Measurements from ENCODE around the gene RAB10. TPM values are rescaled to one million over a fixed set of nuclear protein-coding genes. Genes with fewer than 3 reads are reported as not detected.

Gene RAB10
- total RNA-seq, 1 experiment from 2014 or later, result 167 TPM

GRCh38 chr2:26112201-26112600 lies 78.3 kb downstream of the RAB10 start:
- Histone ChIP-seq H3K27me3 (ENCODE audit: insufficient read depth, low read length) (no peaks in the 10 kb centered on the region), H3K4me3 (replicated peaks in 1 of 2; ENCODE audit: low read depth in 1 of 2, low read length in 2 of 2) (no peak overlapping the region), H3K79me2 (ENCODE audit: insufficient read depth, low read length) (peaks cover 64% of the 10 kb centered on the region), H3K9me3 (ENCODE audit: control insufficient read depth in 1 of 2, insufficient read depth in 1 of 2, low read depth in 1 of 2, low read length in 2 of 2) (no peaks in the 10 kb centered on the region), H3K4me1 (ENCODE audit: control insufficient read depth in 1 of 2, insufficient read depth in 2 of 2, low read length in 2 of 2) (no peaks in the 10 kb centered on the region), H4K20me1 (ENCODE audit: insufficient read depth) (no peaks in the 10 kb centered on the region), H2AFZ (ENCODE audit: low read depth, low read length, poor library complexity, severe bottlenecking) (no peak overlapping the region), H3K27ac (ENCODE audit: low read depth, low read length) (no peak overlapping the region), H3K9me2 (ENCODE audit: insufficient read depth) (no peaks in the 10 kb centered on the region), H3K4me2 (ENCODE audit: low read length) (no peak overlapping the region), H3K36me3 (ENCODE audit: control insufficient read depth in 1 of 2, insufficient read depth in 2 of 2, low read length in 2 of 2) (peaks cover 0 to 8% of the 10 kb centered on the region in 2 experiments; a peak in 2 of 4 replicates), H3K9ac (ENCODE audit: low read length) (no peak overlapping the region)
- TF ChIP-seq EZH2phosphoT487 (IDR thresholded peaks at IDR 0.05; ENCODE audit: borderline replicate concordance), result no peak
- TF ChIP-seq TCF7L2 (IDR thresholded peaks at IDR 0.05; ENCODE audit: borderline replicate concordance, extremely low read depth, insufficient read depth, insufficient read length), result no peak
- TF ChIP-seq SIN3A (IDR thresholded peaks at IDR 0.05; ENCODE audit: low read depth), result no peak
- no peak for TF ChIP-seq POLR2A (IDR thresholded peaks at IDR 0.05; ENCODE audit: borderline replicate concordance, extremely low read depth, insufficient read depth, insufficient read length)
- TF ChIP-seq, protein P1, sequence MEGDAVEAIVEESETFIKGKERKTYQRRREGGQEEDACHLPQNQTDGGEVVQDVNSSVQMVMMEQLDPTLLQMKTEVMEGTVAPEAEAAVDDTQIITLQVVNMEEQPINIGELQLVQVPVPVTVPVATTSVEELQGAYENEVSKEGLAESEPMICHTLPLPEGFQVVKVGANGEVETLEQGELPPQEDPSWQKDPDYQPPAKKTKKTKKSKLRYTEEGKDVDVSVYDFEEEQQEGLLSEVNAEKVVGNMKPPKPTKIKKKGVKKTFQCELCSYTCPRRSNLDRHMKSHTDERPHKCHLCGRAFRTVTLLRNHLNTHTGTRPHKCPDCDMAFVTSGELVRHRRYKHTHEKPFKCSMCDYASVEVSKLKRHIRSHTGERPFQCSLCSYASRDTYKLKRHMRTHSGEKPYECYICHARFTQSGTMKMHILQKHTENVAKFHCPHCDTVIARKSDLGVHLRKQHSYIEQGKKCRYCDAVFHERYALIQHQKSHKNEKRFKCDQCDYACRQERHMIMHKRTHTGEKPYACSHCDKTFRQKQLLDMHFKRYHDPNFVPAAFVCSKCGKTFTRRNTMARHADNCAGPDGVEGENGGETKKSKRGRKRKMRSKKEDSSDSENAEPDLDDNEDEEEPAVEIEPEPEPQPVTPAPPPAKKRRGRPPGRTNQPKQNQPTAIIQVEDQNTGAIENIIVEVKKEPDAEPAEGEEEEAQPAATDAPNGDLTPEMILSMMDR (IDR thresholded peaks at IDR 0.05 in 2 of 3, conservative IDR thresholded peaks at IDR 0.05 in 1 of 3; ENCODE audit: borderline replicate concordance in 1 of 3, insufficient read depth in 1 of 3, low read depth in 2 of 3, low read length in 2 of 3), result no peak
- TF ChIP-seq JUND (IDR thresholded peaks at IDR 0.05), result no peak
- TF ChIP-seq POLR2AphosphoS5 (IDR thresholded peaks at IDR 0.05; ENCODE audit: low read depth, low read length), result no peak
- no peak for TF ChIP-seq SP1 (IDR thresholded peaks at IDR 0.05; ENCODE audit: low read depth)
- TF ChIP-seq EGR1 (IDR thresholded peaks at IDR 0.05; ENCODE audit: low read depth), result no peak
- no peak for TF ChIP-seq ELF1 (IDR thresholded peaks at IDR 0.05; ENCODE audit: borderline replicate concordance, low read depth)
- no peak for TF ChIP-seq SRF (IDR thresholded peaks at IDR 0.05; ENCODE audit: low read depth)
- no peak for TF ChIP-seq CBX3 (IDR thresholded peaks at IDR 0.05; ENCODE audit: low read depth)
- TF ChIP-seq, protein P2, sequence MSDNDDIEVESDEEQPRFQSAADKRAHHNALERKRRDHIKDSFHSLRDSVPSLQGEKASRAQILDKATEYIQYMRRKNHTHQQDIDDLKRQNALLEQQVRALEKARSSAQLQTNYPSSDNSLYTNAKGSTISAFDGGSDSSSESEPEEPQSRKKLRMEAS (IDR thresholded peaks at IDR 0.05), result no peak
- no peak for TF ChIP-seq ZNF274 (IDR thresholded peaks at IDR 0.05; ENCODE audit: low read depth, low read length)
- RAD21 ChIA-PET (ENCODE audit: low non-redundant PET in 1 of 2, low total read pairs in 2 of 2, uncharacterized antibody in 2 of 2, unreplicated experiment in 2 of 2), result no interaction called here
- CTCF ChIA-PET, result no interaction called here
- no peak for ATAC-seq
- intact Hi-C loops (cut with micrococcal nuclease), result no loop called here
- POLR2A ChIA-PET, result no interaction called here
- no peak for DNase-seq (ENCODE audit: low read depth, low spot score)
- BruUV-seq (replicated peaks), result no TSS peak

Measured in HCT116 (cell line).